NCI-H2171 treated with DMSO at 0.1 percent for 48 hours (cell line): ENCODE data around the gene UMODL1.

Experiments used
- DNase-seq: peaks from one replicate; lab custom pipeline; 2025; lab: John Stamatoyannopoulos, UW

The UMODL1 gene, protein sequence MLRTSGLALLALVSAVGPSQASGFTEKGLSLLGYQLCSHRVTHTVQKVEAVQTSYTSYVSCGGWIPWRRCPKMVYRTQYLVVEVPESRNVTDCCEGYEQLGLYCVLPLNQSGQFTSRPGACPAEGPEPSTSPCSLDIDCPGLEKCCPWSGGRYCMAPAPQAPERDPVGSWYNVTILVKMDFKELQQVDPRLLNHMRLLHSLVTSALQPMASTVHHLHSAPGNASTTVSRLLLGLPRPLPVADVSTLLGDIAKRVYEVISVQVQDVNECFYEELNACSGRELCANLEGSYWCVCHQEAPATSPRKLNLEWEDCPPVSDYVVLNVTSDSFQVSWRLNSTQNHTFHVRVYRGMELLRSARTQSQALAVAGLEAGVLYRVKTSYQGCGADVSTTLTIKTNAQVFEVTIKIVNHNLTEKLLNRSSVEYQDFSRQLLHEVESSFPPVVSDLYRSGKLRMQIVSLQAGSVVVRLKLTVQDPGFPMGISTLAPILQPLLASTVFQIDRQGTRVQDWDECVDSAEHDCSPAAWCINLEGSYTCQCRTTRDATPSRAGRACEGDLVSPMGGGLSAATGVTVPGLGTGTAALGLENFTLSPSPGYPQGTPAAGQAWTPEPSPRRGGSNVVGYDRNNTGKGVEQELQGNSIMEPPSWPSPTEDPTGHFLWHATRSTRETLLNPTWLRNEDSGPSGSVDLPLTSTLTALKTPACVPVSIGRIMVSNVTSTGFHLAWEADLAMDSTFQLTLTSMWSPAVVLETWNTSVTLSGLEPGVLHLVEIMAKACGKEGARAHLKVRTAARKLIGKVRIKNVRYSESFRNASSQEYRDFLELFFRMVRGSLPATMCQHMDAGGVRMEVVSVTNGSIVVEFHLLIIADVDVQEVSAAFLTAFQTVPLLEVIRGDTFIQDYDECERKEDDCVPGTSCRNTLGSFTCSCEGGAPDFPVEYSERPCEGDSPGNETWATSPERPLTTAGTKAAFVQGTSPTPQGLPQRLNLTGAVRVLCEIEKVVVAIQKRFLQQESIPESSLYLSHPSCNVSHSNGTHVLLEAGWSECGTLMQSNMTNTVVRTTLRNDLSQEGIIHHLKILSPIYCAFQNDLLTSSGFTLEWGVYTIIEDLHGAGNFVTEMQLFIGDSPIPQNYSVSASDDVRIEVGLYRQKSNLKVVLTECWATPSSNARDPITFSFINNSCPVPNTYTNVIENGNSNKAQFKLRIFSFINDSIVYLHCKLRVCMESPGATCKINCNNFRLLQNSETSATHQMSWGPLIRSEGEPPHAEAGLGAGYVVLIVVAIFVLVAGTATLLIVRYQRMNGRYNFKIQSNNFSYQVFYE

GRCh38 chr21:42071146-42071737 lies at the start of gene UMODL1:
TSS of gene UMODL1 (plus strand) at chr21:42071317. CDS start at chr21:42071317, 0 bp downstream.
- peak; percentile 92 for DNase-seq

GRCh38 chr21:42021371-42022090 lies 49.6 kb upstream of the UMODL1 start:
- no peak for DNase-seq

DNA sequence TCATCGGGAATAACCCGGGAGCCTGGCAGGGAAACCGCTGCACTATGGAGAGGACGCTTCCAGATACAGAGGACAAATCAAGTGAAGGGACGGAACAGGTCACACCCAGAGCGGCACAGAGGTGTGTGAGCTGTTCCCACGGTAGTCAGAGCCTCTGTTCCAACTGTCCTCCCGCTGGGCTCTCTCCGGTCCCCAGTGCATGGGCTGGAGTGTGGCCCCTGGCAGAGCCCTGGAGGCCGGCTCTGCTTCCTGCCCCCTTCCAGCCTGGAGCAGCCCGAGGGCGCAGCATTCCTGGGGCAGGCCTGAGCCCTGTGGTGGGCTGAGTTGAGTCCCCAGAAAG lies 49.1 kb upstream of the UMODL1 start:
- no peak for DNase-seq

DNA sequence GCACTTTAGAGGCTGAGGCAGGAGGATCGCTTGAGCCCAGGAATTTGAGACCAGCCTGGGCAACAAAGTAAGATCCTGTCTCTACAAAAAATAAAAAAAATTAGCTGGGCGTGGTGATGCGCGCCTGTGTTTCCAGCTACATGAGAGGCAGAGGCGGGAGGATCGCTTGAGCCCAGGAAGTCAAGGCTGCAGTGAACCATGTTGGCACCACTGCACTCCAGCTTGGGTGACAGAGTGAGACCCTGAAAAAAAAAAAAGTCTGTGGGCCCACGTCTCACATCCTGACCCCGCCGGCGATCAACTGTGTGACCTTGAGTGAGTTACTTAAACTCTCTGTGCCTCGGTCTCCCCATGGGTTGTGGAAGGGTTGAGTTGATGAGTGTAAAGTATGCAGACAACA lies 48.2 kb upstream of the UMODL1 start:
- no peak for DNase-seq

GRCh38 chr21:42025376-42026081 lies 45.6 kb upstream of the UMODL1 start:
- no peak for DNase-seq

DNA sequence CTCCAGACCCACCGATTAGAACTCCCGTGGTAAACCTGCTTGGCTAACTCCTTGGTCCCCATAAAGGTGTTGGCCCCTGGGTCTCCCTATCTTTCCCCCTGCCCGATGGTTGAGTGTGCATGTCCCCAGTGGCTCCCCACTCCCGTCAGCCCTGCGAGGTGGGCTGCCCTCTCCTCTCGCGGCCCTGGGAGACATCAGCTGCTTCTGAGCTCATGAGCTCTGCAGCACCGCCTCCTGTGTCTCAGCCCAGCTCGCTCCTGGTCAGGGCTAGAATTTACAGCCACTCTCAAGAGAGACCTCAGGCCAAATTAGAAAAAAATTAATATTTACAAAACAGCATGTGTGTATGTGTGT lies 45.1 kb upstream of the UMODL1 start:
- DNase-seq = no peak

- DNase-seq = no peak
Observed at GRCh38 chr21:42027085-42027821, 43.9 kb upstream of the UMODL1 start.

- DNase-seq = peak; percentile 59
Observed at GRCh38 chr21:42027822-42028765, 43.0 kb upstream of the UMODL1 start.

GRCh38 chr21:42028766-42029425 lies 42.2 kb upstream of the UMODL1 start:
- DNase-seq = peak; percentile 21

DNA sequence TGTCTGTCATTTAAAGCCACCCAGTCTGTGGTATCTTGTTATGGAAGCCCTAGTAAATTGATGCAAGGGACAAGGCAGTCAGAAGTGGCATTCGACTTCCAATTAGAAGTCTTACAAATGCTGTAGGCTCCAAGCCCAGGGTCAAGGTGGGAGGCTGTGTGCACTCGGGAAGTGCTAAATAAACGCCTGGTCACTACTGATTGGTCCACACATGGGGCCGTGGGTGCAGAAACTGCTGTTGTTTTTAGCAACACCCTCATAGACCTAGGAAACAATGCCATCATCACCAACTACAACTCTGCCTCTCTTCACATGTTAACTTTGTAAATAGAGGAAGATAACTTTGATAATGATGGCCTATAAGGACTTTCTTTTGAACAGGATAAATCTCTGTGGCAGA lies 40.8 kb upstream of the UMODL1 start:
- DNase-seq = no peak

DNA sequence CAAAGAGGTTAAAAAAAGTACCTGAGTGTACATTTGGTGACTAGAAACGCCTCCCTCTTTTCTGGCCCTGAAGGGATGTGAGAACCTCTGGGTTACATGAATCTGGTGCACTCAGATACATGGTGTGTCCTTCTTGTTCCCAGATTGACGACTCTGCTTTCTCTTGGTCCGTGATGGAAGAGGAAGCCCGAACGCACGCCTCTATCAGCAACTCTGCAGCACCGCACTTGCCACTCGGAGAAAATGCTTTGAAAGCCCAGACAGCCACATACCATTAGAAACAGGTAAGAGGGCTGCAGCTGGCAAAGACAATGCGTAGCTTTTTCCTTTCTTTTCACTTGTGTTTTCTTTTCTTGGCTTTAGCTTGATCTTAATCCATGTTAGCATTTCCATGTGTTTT lies 39.9 kb upstream of the UMODL1 start:
- no peak for DNase-seq

DNA sequence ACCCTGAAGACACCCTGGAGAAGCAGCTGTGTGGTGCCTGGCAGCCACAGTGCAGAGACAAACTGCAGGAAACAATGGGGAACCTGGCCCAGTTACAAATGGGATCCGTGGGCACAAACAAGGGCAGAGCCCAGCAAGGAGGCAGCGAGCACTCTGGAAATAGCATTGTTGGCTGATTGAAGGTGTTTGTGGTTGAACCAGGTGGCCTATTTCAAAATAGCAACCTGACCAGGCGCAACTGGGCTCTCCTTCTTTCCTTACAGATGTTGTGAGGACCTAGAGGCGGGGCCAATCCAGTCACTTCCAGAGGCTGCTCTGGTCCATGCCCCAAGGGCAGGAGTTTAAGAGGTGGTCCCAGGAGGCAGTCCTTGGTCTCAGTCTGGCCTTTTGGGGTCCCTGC lies 39.3 kb upstream of the UMODL1 start:
- no peak for DNase-seq

GRCh38 chr21:42032266-42032665 lies 38.9 kb upstream of the UMODL1 start:
- no peak for DNase-seq

GRCh38 chr21:42032968-42033367 lies 38.1 kb upstream of the UMODL1 start:
- no peak for DNase-seq

DNA sequence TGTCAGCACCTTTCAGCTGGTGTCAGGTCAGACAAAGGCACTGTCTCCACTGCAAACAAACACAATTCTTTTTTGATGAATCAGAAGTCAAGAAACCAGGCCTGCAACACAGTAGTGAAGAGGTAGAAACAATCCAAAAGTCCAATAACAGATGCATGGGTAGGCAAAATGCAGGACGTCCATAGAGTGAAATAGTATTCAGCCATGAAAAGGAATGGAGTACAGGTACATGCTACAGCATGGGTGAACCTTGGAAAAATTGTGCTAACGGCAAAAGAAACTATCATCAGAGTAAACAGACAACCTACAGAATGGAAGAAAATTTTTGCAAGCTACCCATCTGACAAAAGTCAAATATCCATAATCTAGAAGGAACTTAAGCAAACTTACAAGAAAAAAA lies 34.8 kb upstream of the UMODL1 start:
- no peak for DNase-seq

DNA sequence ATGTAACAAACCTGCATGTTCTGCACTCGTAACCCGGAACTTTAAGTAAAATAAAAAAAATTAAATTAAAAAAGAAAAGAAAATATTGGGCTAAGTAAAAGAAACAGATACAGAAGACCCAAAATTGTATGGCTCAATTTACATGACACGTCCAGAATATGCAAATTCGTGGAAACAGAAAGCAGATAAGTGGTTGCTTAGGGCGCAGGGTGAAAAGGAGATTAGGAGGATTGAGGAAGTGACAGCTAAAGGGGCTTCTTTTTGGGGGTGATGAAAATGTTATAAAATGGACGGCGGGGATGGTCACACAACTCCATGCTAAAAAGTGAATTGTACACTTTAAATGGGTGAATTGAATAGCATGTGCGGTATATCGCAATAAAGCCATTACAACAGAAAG lies 33.6 kb upstream of the UMODL1 start:
- no peak for DNase-seq

DNA sequence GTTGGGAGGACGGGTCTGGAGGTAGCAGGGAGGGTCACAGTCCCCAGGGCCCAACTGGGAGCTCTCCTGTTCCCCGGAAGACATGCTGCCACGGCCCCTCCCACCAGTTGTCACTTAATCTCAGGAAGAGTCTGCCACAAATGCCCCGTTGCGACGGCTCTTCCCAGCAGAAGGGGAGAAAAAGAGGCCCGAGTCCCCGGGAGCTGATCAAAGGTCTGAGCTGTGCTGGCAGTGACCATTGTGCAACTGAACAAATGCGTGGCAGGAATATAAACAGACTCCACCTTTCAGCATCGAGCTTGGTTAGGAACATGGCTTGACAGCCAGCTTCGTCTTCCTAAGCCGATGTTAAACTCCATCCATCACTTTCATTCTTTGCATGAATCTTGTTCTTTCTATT lies 33.2 kb upstream of the UMODL1 start:
- DNase-seq = no peak

GRCh38 chr21:42038393-42038792 lies 32.7 kb upstream of the UMODL1 start:
- DNase-seq = no peak
